Spleen (tissue), 7 donors: Measurements from ENCODE around the gene RGMB.

Experiments
- CTCF ChIP-seq, 11 experiments: fragments of 200-600 bp in 7 of 11; fragments of 450-650 bp in 4 of 11; sonication (generic) in 4 of 11; IDR thresholded peaks in 8 of 11; conservative IDR thresholded peaks in 3 of 11; 1 replicate in 7 of 11; 2 replicates in 4 of 11; pipeline versions ENCODE4 v1.4.0 to v1.8.0; 2016 to 2021; ENCODE audit warnings: antibody characterized with exemption in 11 of 11, inconsistent platforms in 4 of 11, mild to moderate bottlenecking in 1 of 11
- POLR2A ChIP-seq, 3 donors: fragments of 450-650 bp; IDR thresholded peaks; one replicate each; pipeline ENCODE4 v1.5.1; 2017; ENCODE audit warnings: antibody characterized with exemption in 3 of 3, mild to moderate bottlenecking in 1 of 3
- POLR2AphosphoS5 ChIP-seq, 3 donors: sonication (generic); formaldehyde crosslinking; IDR thresholded peaks; one replicate each; pipeline ENCODE4 v1.5.1; 2017; ENCODE audit warnings: antibody characterized with exemption in 3 of 3
- donor health status: DM: no; HTN: no; CAD: no; lungs with moderate emphysema.
- donor health status: DM: no; HTN: no; CAD: no.
- donor health status: DM: no; HTN: no; CAD: no.

- TF ChIP-seq POLR2A (IDR thresholded peaks at IDR 0.05) (no peak), POLR2AphosphoS5 (IDR thresholded peaks at IDR 0.05) (no peak), CTCF (IDR thresholded peaks at IDR 0.05 in 8 of 11, conservative IDR thresholded peaks at IDR 0.05 in 3 of 11) (no peak)
Measured at GRCh38 chr5:98785244-98785643, 11.8 kb downstream of the RGMB start.
